HepG2 (cell line): Measurements from ENCODE around the gene PAN2. TPM values are rescaled to one million over a fixed set of nuclear protein-coding genes. Genes with fewer than 3 reads are reported as not detected.

ENCODE experiments used
- ATAC-seq: fragments of 200-7000 bp; cut with Tn5 transposase; 3 replicates; pipeline ENCODE4 v1.9.1; 2020; ENCODE audit warnings: mild to moderate bottlenecking, moderate library complexity
- BruUV-seq: library from RNA; stranded (reverse); fragments of 400-500 nt; replicated peaks from 2 replicates; lab custom pipeline; 2021; lab: Mats Ljungman, UMichigan
- CTCF ChIA-PET: fragments of 300-600 bp; formaldehyde crosslinking; extraction: SDS; loops from one replicate; lab custom pipeline; 2021; ENCODE audit warnings: low total read pairs, inconsistent platforms, low intra/inter-chr PET ratio; lab: Yijun Ruan, JAX
- POLR2A ChIA-PET: fragments of 350-600 bp; sonication (Branson Sonifier 250); formaldehyde crosslinking; loops from one replicate; lab custom pipeline; 2020; ENCODE audit warnings: antibody characterized with exemption, inconsistent platforms; lab: Yijun Ruan, JAX
- DNase-seq: peaks from one replicate; pipeline ENCODE4 v3.0.0-alpha.2; 2015; ENCODE audit warnings: low spot score
- FAIRE-seq: peaks from 3 replicates; lab custom pipeline; 2011; peaks lifted over from hg19 to GRCh38; lab: Jason Lieb, UNC
- H2AFZ ChIP-seq: one replicate; pipeline ENCODE4 v1.6.1; 2011; ENCODE audit warnings: low read length, inconsistent platforms
- H3K27ac ChIP-seq: fragments of 300-600 bp; 3 replicates; pipeline ENCODE4 v1.8.0; 2011; ENCODE audit warnings: mixed run types, mild to moderate bottlenecking, mixed read lengths, low read length, inconsistent platforms; ENCODE audit not compliant: insufficient read depth; ENCODE audit errors: extremely low read length
- H3K27me3 ChIP-seq, 2 experiments: fragments of 200-600 bp in 1 of 2; 2 replicates in 1 of 2; 3 replicates in 1 of 2; pipeline versions ENCODE4 v1.6.0 to v1.8.0; 2011; ENCODE audit warnings: low read length in 2 of 2, mild to moderate bottlenecking in 2 of 2, moderate library complexity in 2 of 2, inconsistent platforms in 1 of 2; ENCODE audit not compliant: insufficient read depth in 2 of 2, control insufficient read depth in 1 of 2
- H3K36me3 ChIP-seq, 2 experiments: fragments of 200-600 bp in 1 of 2; replicated peaks in 1 of 2; 2 replicates in 1 of 2; 3 replicates in 1 of 2; pipeline versions ENCODE4 v1.5.1 to v1.8.0; 2011; ENCODE audit warnings: low read length in 2 of 2, inconsistent platforms in 1 of 2; ENCODE audit not compliant: insufficient read depth in 2 of 2, control insufficient read depth in 1 of 2
- H3K4me1 ChIP-seq: 2 replicates; pipeline ENCODE4 v1.5.1; 2012; ENCODE audit warnings: low read length, inconsistent platforms; ENCODE audit not compliant: insufficient read depth
- H3K4me2 ChIP-seq: 2 replicates; pipeline ENCODE4 v1.6.0; 2011; ENCODE audit warnings: low read depth, low read length, inconsistent platforms
- H3K4me3 ChIP-seq, 3 experiments: fragments of 200-600 bp in 1 of 3; sonication (generic), shearing (Covaris generic) in 1 of 3; replicated peaks in 1 of 3; 2 replicates each; pipeline ENCODE4 v1.5.1; 2011 to 2016; ENCODE audit warnings: low read length in 3 of 3, inconsistent platforms in 2 of 3, low read depth in 2 of 3, mild to moderate bottlenecking in 2 of 3, control low read depth in 1 of 3, mixed read lengths in 1 of 3; ENCODE audit not compliant: insufficient read depth in 1 of 3
- H3K79me2 ChIP-seq: one replicate; pipeline ENCODE4 v1.6.1; 2011; ENCODE audit warnings: low read length, inconsistent platforms; ENCODE audit not compliant: insufficient read depth
- H3K9ac ChIP-seq: 2 replicates; pipeline ENCODE4 v1.6.0; 2011; ENCODE audit warnings: mild to moderate bottlenecking, low read depth, low read length, inconsistent platforms; ENCODE audit not compliant: insufficient read depth
- H3K9me3 ChIP-seq: 2 replicates; pipeline ENCODE4 v1.5.1; 2012; ENCODE audit warnings: mild to moderate bottlenecking, low read length
- H4K20me1 ChIP-seq: 2 replicates; pipeline ENCODE4 v1.6.0; 2011; ENCODE audit warnings: inconsistent platforms, mild to moderate bottlenecking, low read length, moderate library complexity; ENCODE audit not compliant: insufficient read depth
- DMTF1 ChIP-seq: sonication (generic); formaldehyde crosslinking; IDR thresholded peaks from 2 replicates; pipeline ENCODE4 v1.4.0; 2020; ENCODE audit warnings: mild to moderate bottlenecking, missing genetic modification reagents
- PRMT3 ChIP-seq: sonication (generic); formaldehyde crosslinking; IDR thresholded peaks from 2 replicates; pipeline ENCODE4 v1.8.1; 2022; ENCODE audit warnings: low read depth, mild to moderate bottlenecking, moderate library complexity, missing genetic modification reagents, borderline replicate concordance
- SP2 ChIP-seq: sonication (generic); formaldehyde crosslinking; IDR thresholded peaks from 2 replicates; pipeline ENCODE4 v1.5.1; 2020; ENCODE audit warnings: mild to moderate bottlenecking, missing genetic modification reagents
- TFDP1 ChIP-seq: IDR thresholded peaks from 2 replicates; pipeline ENCODE4 v1.6.1; 2016; ENCODE audit warnings: missing compliant biosample characterization, missing genetic modification reagents, borderline replicate concordance
- ZNF510 ChIP-seq: sonication (generic); formaldehyde crosslinking; IDR thresholded peaks from 2 replicates; pipeline ENCODE4 v1.4.0; 2020; ENCODE audit warnings: low read depth, mild to moderate bottlenecking, missing genetic modification reagents
- ZNF879 ChIP-seq: sonication (generic); formaldehyde crosslinking; IDR thresholded peaks from 2 replicates; pipeline ENCODE4 v1.8.1; 2023; ENCODE audit warnings: missing genetic modification reagents
- WGBS: methylation state at CpG from one replicate; pipeline ENCODE4 v1.1.6; 2017; ENCODE audit warnings: low lambda C conversion rate; 5-methylcytosine and 5-hydroxymethylcytosine counted together
- in situ Hi-C: cut with HindIII; loops from 2 replicates; pipeline ENCODE4 v1.10.0; 2017; ENCODE audit warnings: low pct_unique_long_range_greater_than_20kb; ENCODE audit not compliant: extremely low pct_ligation_motif_present
- intact Hi-C: fragments of 100-400 bp; cut with micrococcal nuclease; formaldehyde crosslinking; loops from one replicate; pipeline ENCODE4 v1.10.0; 2022; ENCODE audit not compliant: unreplicated experiment
- polyA plus RNA-seq, 8 experiments: library from polyadenylated mRNA; depleted of rRNA in 3 of 8; stranded (reverse) in 7 of 8; unstranded in 1 of 8; fragments of >200 nt; fragmentation: Illumina TruSeq in 4 of 8; extraction: Trizol in 4 of 8; gene quantifications; 2 replicates each; pipeline versions ENCODE4 v1.2.1 to v1.2.3, GENCODE V29; 2011 to 2016; ENCODE audit warnings: low read depth in 4 of 8, missing spikeins in 1 of 8, mixed read lengths in 1 of 8; ENCODE audit not compliant: insufficient read depth in 1 of 8
- total RNA-seq, 5 experiments: library from RNA; depleted of rRNA; stranded (reverse); fragments of >200 nt; fragmentation: Illumina TruSeq; extraction: Trizol; gene quantifications; 2 replicates each; pipeline ENCODE4 v1.2.3, GENCODE V29; 2016; ENCODE audit warnings: low read depth in 1 of 5
- TF ChIP-seq, protein P1 (sequence below): sonication (generic); formaldehyde crosslinking; IDR thresholded peaks from 2 replicates; pipeline ENCODE4 v1.4.0; 2020; ENCODE audit warnings: missing genetic modification reagents
- TF ChIP-seq, protein P2 (sequence below): IDR thresholded peaks from 2 replicates; pipeline ENCODE4 v1.6.1; 2012; ENCODE audit warnings: low read depth, low read length, improper control_type of control experiment
- TF ChIP-seq, protein P3 (sequence below): IDR thresholded peaks from 2 replicates; pipeline ENCODE4 v1.6.1; 2016; ENCODE audit warnings: low read depth, borderline replicate concordance
- TF ChIP-seq, protein P4 (sequence below): sonication (generic); formaldehyde crosslinking; IDR thresholded peaks from 2 replicates; pipeline ENCODE4 v1.9.0; 2021; ENCODE audit warnings: missing genetic modification reagents, borderline replicate concordance

The PAN2 gene
- total and polyA plus RNA-seq, 2 of the 13 experiments (the other 11 are each of a cell fraction or from before 2014, with no cell fraction given) = 27.2 to 61.1 TPM

- TF ChIP-seq, protein P1, sequence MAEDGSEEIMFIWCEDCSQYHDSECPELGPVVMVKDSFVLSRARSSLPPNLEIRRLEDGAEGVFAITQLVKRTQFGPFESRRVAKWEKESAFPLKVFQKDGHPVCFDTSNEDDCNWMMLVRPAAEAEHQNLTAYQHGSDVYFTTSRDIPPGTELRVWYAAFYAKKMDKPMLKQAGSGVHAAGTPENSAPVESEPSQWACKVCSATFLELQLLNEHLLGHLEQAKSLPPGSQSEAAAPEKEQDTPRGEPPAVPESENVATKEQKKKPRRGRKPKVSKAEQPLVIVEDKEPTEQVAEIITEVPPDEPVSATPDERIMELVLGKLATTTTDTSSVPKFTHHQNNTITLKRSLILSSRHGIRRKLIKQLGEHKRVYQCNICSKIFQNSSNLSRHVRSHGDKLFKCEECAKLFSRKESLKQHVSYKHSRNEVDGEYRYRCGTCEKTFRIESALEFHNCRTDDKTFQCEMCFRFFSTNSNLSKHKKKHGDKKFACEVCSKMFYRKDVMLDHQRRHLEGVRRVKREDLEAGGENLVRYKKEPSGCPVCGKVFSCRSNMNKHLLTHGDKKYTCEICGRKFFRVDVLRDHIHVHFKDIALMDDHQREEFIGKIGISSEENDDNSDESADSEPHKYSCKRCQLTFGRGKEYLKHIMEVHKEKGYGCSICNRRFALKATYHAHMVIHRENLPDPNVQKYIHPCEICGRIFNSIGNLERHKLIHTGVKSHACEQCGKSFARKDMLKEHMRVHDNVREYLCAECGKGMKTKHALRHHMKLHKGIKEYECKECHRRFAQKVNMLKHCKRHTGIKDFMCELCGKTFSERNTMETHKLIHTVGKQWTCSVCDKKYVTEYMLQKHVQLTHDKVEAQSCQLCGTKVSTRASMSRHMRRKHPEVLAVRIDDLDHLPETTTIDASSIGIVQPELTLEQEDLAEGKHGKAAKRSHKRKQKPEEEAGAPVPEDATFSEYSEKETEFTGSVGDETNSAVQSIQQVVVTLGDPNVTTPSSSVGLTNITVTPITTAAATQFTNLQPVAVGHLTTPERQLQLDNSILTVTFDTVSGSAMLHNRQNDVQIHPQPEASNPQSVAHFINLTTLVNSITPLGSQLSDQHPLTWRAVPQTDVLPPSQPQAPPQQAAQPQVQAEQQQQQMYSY = no peak
- TF ChIP-seq, protein P2, sequence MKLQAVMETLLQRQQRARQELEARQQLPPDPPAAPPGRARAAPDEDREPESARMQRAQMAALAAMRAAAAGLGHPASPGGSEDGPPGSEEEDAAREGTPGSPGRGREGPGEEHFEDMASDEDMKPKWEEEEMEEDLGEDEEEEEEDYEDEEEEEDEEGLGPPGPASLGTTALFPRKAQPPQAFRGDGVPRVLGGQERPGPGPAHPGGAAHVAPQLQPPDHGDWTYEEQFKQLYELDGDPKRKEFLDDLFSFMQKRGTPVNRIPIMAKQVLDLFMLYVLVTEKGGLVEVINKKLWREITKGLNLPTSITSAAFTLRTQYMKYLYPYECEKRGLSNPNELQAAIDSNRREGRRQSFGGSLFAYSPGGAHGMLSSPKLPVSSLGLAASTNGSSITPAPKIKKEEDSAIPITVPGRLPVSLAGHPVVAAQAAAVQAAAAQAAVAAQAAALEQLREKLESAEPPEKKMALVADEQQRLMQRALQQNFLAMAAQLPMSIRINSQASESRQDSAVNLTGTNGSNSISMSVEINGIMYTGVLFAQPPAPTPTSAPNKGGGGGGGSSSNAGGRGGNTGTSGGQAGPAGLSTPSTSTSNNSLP = no peak
- TF ChIP-seq DMTF1 = no peak
These were observed 39.7 kb upstream of the PAN2 start (continued) for GRCh38 chr12:56373515-56373914.

GRCh38 chr12:56366948-56367347, 33.1 kb upstream of the PAN2 start:
- ATAC-seq (no peak), FAIRE-seq (no peak), DNase-seq (no peak)
- WGBS = 79% methylated on average over 3 of the region's 3 CpGs
- ChIA-PET CTCF (no interaction called here), POLR2A (interaction anchor here (0.6 to 0.7 kb wide), 2 partner anchors 35 to 113 kb away, joined by 3 to 4 read pairs; no protein-coding TSS in a partner anchor)
- Histone ChIP-seq H3K4me1 (peaks cover 54% of the 10 kb centered on the region), H4K20me1 (no peaks in the 10 kb centered on the region), H3K79me2 (no peaks in the 10 kb centered on the region), H3K27me3 (no peaks in the 10 kb centered on the region), H3K9ac (no peak overlapping the region), H3K9me3 (no peaks in the 10 kb centered on the region), H3K4me3 (no peak overlapping the region), H3K36me3 (no peaks in the 10 kb centered on the region), H3K4me2 (no peak overlapping the region), H2AFZ (no peak overlapping the region), H3K27ac (peak overlapping the region; percentile 52)
- intact Hi-C loops = no loop called here
- BruUV-seq = no TSS peak
- in situ Hi-C loops = no loop called here
- TF ChIP-seq TFDP1 (CRISPR knock-in tag) (no peak), ZNF510 (CRISPR knock-in tag) (no peak), PRMT3 (CRISPR knock-in tag) (no peak), SP2 (CRISPR knock-in tag) (no peak), ZNF879 (CRISPR knock-in tag) (no peak)
- TF ChIP-seq, protein P3, sequence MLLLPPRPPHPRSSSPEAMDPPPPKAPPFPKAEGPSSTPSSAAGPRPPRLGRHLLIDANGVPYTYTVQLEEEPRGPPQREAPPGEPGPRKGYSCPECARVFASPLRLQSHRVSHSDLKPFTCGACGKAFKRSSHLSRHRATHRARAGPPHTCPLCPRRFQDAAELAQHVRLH (CRISPR knock-in tag) = no peak
- TF ChIP-seq, protein P4, sequence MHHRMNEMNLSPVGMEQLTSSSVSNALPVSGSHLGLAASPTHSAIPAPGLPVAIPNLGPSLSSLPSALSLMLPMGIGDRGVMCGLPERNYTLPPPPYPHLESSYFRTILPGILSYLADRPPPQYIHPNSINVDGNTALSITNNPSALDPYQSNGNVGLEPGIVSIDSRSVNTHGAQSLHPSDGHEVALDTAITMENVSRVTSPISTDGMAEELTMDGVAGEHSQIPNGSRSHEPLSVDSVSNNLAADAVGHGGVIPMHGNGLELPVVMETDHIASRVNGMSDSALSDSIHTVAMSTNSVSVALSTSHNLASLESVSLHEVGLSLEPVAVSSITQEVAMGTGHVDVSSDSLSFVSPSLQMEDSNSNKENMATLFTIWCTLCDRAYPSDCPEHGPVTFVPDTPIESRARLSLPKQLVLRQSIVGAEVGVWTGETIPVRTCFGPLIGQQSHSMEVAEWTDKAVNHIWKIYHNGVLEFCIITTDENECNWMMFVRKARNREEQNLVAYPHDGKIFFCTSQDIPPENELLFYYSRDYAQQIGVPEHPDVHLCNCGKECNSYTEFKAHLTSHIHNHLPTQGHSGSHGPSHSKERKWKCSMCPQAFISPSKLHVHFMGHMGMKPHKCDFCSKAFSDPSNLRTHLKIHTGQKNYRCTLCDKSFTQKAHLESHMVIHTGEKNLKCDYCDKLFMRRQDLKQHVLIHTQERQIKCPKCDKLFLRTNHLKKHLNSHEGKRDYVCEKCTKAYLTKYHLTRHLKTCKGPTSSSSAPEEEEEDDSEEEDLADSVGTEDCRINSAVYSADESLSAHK = no peak
